HG02623 (cell line): Measurements from ENCODE around the gene SASH3.

ENCODE experiments used
- ATAC-seq: cut with Tn5 transposase; IDR thresholded peaks from one replicate; pipeline ENCODE4 v1.9.1; 2021; ENCODE audit warnings: moderate library complexity; ENCODE audit not compliant: unreplicated experiment

SASH3 gene

GRCh38 chrX:129755779-129756650 is 23.7 kb upstream of the SASH3 start:
- ATAC-seq, result peak; percentile 40

DNA sequence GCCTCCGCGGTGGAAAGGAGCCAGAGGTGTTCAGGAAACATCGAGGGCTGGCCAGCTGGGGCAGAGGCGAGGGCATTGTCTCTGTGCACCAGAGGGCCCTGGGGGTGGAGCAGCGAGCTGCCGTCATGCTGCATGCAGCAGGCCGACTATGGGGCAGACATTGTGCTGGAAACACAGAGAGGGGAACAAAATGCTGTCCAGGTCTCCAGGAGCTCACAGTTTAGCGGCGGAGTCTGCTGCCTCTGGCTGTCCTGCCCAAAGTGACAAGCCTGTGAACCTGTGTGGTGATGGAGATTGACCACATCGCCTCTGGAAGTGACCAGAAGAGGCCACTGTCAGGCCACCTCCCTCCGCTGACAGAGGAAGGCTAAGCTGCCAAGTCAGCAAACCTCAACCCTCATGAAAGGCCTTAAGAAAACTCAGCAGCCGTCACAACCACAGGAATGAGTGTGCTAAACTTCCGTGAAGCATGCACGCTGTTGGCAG is 20.1 kb upstream of the SASH3 start:
- ATAC-seq, result no peak

DNA sequence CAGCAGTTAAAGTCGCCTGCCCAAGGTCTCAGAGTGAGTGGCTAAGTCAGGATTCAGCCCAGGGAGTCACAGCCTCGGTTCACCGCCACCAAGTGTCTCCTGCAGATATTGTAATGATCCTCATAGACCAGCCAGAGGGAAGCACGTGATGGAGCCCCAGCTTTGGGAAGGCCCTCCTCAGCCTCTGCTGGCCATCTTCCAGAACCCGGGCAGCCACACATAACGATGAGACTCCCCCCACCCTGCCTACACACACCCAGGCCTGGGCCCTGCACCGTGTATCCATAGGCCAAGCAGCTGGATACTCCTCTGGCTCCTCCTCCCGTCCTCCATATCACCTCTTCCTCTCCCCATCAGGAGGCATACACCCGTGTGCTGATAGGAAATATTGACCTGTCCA is 19.6 kb upstream of the SASH3 start:
- ATAC-seq, result no peak

DNA sequence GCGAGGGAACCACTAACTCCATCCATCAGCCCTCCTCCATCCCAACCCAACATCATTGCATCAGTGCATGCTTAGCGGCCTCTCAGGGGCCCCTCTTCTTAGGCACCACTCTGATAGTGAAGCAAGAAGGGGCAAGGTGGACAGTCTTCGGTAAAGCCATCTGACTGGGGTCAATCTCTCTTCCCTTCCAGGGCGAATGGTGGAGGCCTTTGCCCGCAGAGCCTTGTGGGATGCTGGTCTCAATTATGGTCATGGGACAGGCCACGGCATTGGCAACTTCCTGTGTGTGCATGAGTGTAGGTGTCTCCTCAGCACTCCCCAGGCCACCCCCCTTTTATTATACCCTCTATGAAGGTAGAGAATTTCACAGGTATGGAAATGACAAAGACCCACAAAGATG is 18.8 kb upstream of the SASH3 start:
- ATAC-seq, result no peak

DNA sequence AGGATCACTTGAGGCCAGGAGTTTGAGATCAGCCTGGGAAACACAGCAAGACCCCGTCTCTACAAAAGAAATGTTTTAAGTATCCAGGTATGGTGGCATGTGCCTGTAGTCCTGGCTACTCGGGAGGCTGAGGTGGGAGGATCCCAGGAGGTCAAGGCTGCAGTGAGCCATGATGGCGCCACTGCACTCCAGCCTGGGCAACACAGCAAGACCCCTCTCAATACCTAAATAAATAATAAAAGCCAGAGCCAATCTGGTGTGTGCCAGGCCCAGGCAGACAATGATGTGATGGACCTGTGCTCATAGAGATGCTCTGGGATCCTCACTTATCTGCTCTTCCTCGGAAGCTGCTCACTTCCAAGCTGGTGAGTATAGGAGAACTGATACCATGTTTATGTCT is 18.2 kb upstream of the SASH3 start:
- ATAC-seq, result no peak

DNA sequence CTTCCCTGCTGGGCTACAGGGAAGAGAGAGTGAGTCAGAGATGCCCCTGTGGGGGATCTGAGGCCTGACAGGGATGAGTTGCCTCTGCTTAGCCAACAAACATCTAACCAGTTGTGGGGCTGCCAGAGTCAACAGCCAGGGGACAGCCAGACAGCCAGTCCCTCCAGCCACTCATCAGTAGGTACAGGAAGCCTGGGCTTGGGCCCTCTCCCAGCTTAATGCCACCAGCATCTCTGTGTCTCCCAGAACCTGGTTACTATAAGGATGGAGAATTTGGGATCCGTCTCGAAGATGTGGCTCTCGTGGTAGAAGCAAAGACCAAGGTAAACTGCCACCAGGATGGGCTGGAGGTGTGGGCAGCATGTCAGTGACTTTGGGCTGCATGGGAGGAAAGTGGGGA is 17.3 kb upstream of the SASH3 start:
- no peak for ATAC-seq

GRCh38 chrX:129763666-129764065 is 16.1 kb upstream of the SASH3 start:
- ATAC-seq, result no peak

DNA sequence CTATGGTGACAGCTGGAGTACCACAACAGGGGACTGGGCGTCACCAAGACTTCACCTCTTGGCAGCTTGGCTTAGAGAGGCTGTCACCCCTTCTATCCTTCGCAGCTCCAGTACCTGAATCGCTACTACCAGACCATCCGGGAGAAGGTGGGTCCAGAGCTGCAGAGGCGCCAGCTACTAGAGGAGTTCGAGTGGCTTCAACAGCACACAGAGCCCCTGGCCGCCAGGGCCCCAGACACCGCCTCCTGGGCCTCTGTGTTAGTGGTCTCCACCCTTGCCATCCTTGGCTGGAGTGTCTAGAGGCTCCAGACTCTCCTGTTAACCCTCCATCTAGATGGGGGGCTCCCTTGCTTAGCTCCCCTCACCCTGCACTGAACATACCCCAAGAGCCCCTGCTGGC is 11.6 kb upstream of the SASH3 start:
- ATAC-seq, result no peak

DNA sequence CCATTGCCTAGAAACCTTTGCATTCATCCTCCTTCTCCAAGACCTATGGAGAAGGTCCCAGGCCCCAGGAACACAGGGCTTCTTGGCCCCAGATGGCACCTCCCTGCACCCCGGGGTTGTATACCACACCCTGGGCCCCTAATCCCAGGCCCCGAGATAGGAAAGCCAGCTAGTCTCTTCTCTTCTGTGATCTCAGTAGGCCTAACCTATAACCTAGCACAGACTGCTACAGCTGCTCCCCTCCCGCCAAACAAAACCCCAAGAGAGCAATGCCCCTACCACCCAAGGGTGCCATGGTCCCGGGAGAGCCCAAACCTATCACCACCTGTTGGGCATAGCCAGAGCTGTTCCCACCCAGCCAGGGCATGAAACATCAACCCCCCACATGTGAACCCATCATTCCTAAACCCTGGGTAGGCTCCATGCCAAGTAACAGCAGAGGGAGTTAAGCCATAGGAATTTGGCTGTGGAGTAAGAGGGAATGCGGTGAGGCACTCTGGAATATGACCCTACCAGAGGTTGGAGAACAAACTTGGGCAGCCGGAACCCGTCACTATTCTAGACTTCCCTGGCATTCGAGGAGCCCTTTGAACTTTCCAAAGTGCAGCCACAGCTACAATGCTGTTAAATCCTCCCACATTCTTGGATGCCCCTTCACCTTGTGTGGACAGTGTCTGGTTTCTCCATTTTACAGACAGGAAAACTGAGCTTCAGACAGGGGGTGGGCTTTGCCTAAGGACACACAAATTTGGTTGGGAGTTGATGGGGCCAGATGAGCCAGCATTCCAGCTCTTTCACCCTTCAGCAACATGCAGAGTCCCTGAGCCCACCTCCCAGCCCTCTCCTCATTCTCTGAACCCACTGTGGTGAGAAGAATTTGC is 10.9 kb upstream of the SASH3 start:
- no peak for ATAC-seq

DNA sequence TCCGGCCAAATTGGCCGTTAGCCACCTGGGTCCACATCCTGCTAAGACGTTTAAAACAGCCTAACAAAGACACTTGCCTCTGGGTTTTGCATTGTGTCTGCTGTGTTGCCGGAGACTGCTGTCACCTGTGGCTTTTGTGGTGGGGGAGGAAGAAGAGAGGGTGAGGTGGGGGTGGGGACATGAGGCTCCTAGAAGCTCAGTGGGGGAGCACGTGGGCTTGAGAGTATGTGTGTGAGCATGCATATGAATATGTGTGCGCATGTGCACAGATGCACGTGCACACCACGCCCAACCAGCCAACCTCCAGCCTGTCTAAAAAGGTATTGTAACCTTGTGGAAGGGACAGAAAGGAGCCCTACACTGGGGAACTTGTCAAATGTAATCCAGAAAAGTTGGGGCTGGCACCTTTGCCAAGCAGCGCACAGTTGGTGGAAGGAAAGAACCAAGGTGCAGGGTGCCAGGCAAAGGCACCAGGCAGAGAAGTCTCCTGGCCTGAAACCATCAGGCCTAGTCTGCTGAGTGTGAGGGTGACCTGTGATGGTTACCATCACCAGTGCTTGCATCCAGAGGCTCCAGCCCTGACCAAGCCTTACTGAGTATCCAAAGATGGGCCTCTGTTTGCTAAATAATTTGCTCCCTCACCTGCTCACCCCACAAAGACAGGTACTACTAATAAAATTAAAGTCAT is 10.1 kb upstream of the SASH3 start:
- ATAC-seq, result peak; percentile 37

- ATAC-seq, result no peak
These were observed 8.3 kb upstream of the SASH3 start for GRCh38 chrX:129771266-129771995.

DNA sequence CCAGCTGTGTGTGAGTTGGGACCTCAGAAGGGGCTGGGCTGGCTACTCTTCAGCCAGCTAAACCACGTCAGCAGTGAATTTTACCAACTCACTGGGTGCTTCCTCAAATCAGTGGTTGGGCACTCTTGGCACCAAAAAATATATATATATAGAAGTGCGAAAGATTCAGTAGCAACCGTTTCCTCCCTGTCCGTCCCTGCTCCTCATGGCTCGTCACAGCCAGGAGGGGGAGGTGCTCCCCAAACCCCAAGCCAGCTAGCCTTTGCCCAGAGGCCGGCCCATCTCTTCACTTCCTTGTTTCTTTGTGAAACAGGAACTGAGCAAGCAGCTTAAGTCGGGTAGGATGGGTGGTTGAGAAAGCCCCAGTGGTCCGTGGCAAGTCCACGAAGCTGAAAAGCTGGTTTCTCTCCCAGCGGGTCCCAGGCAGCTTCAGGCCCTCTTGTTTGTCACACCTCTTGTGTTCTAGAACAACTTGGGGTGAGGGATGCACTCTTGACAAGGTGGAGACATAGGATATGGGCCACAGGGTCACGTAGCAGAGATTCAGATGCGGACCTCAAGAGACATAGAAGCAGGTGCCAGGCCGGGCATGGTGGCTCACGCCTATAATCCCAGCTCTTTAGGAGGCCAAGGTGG is 6.8 kb upstream of the SASH3 start:
- ATAC-seq, result peak; percentile 59

- no peak for ATAC-seq
These were observed 5.9 kb upstream of the SASH3 start for GRCh38 chrX:129773649-129774458.

GRCh38 chrX:129777218-129778030 is 2.3 kb upstream of the SASH3 start:
- peak; percentile 20 for ATAC-seq

- ATAC-seq, result no peak
These were observed 570 bp upstream of the SASH3 start for GRCh38 chrX:129779086-129779672.

- no peak for ATAC-seq
These were observed 824 bp downstream of the SASH3 start for GRCh38 chrX:129780441-129781105.

- ATAC-seq, result peak; percentile 62
These were observed 1.5 kb downstream of the SASH3 start for GRCh38 chrX:129781134-129781672.
